K562 (cell line): ENCODE results near the gene ACACB. TPM values are rescaled to one million over a fixed set of nuclear protein-coding genes. Genes with fewer than 3 reads are reported as not detected.
A peak's percentile ranks its signal among the peaks of the same experiment; 100 is the strongest.

ENCODE experiments used
- ATAC-seq: fragments of 200-7000 bp; cut with Tn5 transposase; 3 replicates; pipeline ENCODE4 v1.9.1; 2020; ENCODE audit warnings: moderate library complexity
- BruUV-seq: library from RNA; stranded (reverse); fragments of 400-500 nt; replicated peaks from 2 replicates; lab custom pipeline; 2021; lab: Mats Ljungman, UMichigan
- CTCF ChIA-PET: fragments of 300-600 bp; formaldehyde crosslinking; extraction: SDS; loops from one replicate; lab custom pipeline; 2021; ENCODE audit warnings: low intra/inter-chr PET ratio; lab: Yijun Ruan, JAX
- POLR2A ChIA-PET: fragments of 300-600, 350-650 bp; sonication (Branson Sonifier 250); formaldehyde crosslinking; extraction: SDS; loops from one replicate; lab custom pipeline; 2021; ENCODE audit warnings: antibody characterized with exemption, inconsistent platforms; lab: Yijun Ruan, JAX
- DNase-seq, 4 experiments: peaks; one replicate each; pipeline versions ENCODE4 v3.0.0 to v3.0.0-alpha.2; 2011 to 2018; ENCODE audit warnings: low spot score in 3 of 4, mixed read lengths in 3 of 4; ENCODE audit errors: extremely low read depth in 1 of 4
- FAIRE-seq: peaks from 2 replicates; lab custom pipeline; 2011; peaks lifted over from hg19 to GRCh38; lab: Jason Lieb, UNC
- H2AFZ ChIP-seq: 2 replicates; pipeline ENCODE4 v1.6.0; 2011; ENCODE audit warnings: low read depth, low read length, control low read depth, inconsistent platforms
- H3K27ac ChIP-seq: fragments of 200-600 bp; 3 replicates; pipeline ENCODE4 v1.8.0; 2011; ENCODE audit warnings: low read depth, mild to moderate bottlenecking, control low read depth, inconsistent platforms, low read length, moderate library complexity, mixed read lengths; ENCODE audit errors: extremely low read depth
- H3K27me3 ChIP-seq, 2 experiments: fragments of 300-600 bp in 1 of 2; 2 replicates in 1 of 2; 3 replicates in 1 of 2; pipeline versions ENCODE4 v1.6.0 to v1.8.0; 2011; ENCODE audit warnings: inconsistent platforms in 2 of 2, low read length in 2 of 2, mild to moderate bottlenecking in 1 of 2, mixed read lengths in 1 of 2, moderate library complexity in 1 of 2; ENCODE audit not compliant: control insufficient read depth in 2 of 2, insufficient read depth in 2 of 2
- H3K36me3 ChIP-seq: fragments of 300-600 bp; 3 replicates; pipeline ENCODE4 v1.8.0; 2011; ENCODE audit warnings: mild to moderate bottlenecking, low read length, inconsistent platforms; ENCODE audit not compliant: control insufficient read depth, insufficient read depth
- H3K4me1 ChIP-seq, 2 experiments: fragments of 200-600 bp in 1 of 2; replicated peaks in 1 of 2; 2 replicates in 1 of 2; 3 replicates in 1 of 2; pipeline versions ENCODE4 v1.5.1 to v1.8.0; 2011; ENCODE audit warnings: inconsistent platforms in 2 of 2, low read length in 2 of 2, mild to moderate bottlenecking in 1 of 2, mixed read lengths in 1 of 2, moderate library complexity in 1 of 2; ENCODE audit not compliant: control insufficient read depth in 2 of 2, insufficient read depth in 2 of 2
- H3K4me2 ChIP-seq: 2 replicates; pipeline ENCODE4 v1.6.1; 2011; ENCODE audit warnings: low read length, control low read depth, inconsistent platforms, mixed read lengths; ENCODE audit not compliant: insufficient read depth
- H3K4me3 ChIP-seq: fragments of 200-600 bp; sonication (generic), shearing (Covaris generic); 2 replicates; pipeline ENCODE4 v1.5.1; 2016; ENCODE audit warnings: control low read depth, inconsistent platforms
- H3K79me2 ChIP-seq: fragments of 200-600 bp; 3 replicates; pipeline ENCODE4 v1.8.0; 2011; ENCODE audit warnings: low read length, inconsistent platforms; ENCODE audit not compliant: control insufficient read depth, insufficient read depth
- H3K9ac ChIP-seq, 2 experiments: 2 replicates each; pipeline versions ENCODE4 v1.6.0 to v1.6.1; 2011; ENCODE audit warnings: low read depth in 2 of 2, low read length in 2 of 2, control low read depth in 1 of 2, inconsistent platforms in 1 of 2, mild to moderate bottlenecking in 1 of 2, mixed read lengths in 1 of 2; ENCODE audit not compliant: insufficient read depth in 1 of 2
- H3K9me1 ChIP-seq: one replicate; pipeline ENCODE4 v1.6.0; 2011; ENCODE audit warnings: inconsistent platforms, mild to moderate bottlenecking, low read length, moderate library complexity; ENCODE audit not compliant: control insufficient read depth, insufficient read depth
- H3K9me3 ChIP-seq: replicated peaks from 2 replicates; pipeline ENCODE4 v1.5.1; 2011; ENCODE audit warnings: low read depth, low read length, inconsistent platforms; ENCODE audit not compliant: control insufficient read depth, insufficient read depth
- H4K20me1 ChIP-seq: replicated peaks from 2 replicates; pipeline ENCODE4 v1.6.1; 2011; ENCODE audit warnings: low read length, inconsistent platforms, mixed read lengths; ENCODE audit not compliant: control insufficient read depth, insufficient read depth
- ADNP ChIP-seq: fragments of 200-800 bp; sonication (Bioruptor generic); IDR thresholded peaks from 2 replicates; pipeline ENCODE4 v1.6.1; 2016; ENCODE audit warnings: missing genetic modification characterization, missing compliant biosample characterization
- BCOR ChIP-seq: fragments of 450-650 bp; IDR thresholded peaks from 2 replicates; pipeline ENCODE4 v1.6.1; 2016
- FOXP4 ChIP-seq: sonication (generic); formaldehyde crosslinking; IDR thresholded peaks from 2 replicates; pipeline ENCODE4 v1.8.0; 2022; ENCODE audit warnings: mild to moderate bottlenecking, missing genetic modification reagents, borderline replicate concordance
- KHSRP ChIP-seq: fragments of 450-650 bp; IDR thresholded peaks from 2 replicates; pipeline ENCODE4 v1.6.1; 2017
- PRDM10 ChIP-seq: fragments of 450-650 bp; IDR thresholded peaks from 2 replicates; pipeline ENCODE4 v1.6.1; 2018; ENCODE audit not compliant: partially characterized antibody
- RBM25 ChIP-seq: fragments of 200-400 bp; formaldehyde crosslinking; IDR thresholded peaks from 2 replicates; pipeline ENCODE4 v1.6.1; 2018; ENCODE audit warnings: low read length, low read depth, moderate library complexity; ENCODE audit not compliant: severe bottlenecking
- SREBF1 ChIP-seq: fragments of 150-350 bp; IDR thresholded peaks from 2 replicates; pipeline ENCODE4 v1.6.1; 2014; ENCODE audit warnings: antibody characterized with exemption, low read depth, low read length, borderline replicate concordance
- THRB ChIP-seq: fragments of 450-650 bp; formaldehyde crosslinking; conservative IDR thresholded peaks from 2 replicates; pipeline ENCODE4 v1.4.0; 2022; ENCODE audit warnings: mild to moderate bottlenecking, missing genetic modification characterization
- WGBS: fragments of 100-300 bp; shearing (Covaris generic); methylation state at CpG from one replicate; pipeline ENCODE4 v1.1.6; 2016; ENCODE audit warnings: low coverage, mixed read lengths; ENCODE audit not compliant: insufficient coverage; ENCODE audit errors: missing lambda C conversion rate; 5-methylcytosine and 5-hydroxymethylcytosine counted together
- in situ Hi-C: fragments of 300-500 bp; cut with MboI; formaldehyde crosslinking; loops from 4 replicates; pipeline ENCODE4 v1.15.0; 2018; ENCODE audit warnings: inconsistent platforms, mixed read lengths
- intact Hi-C: fragments of 100-400 bp; cut with micrococcal nuclease; formaldehyde crosslinking; loops from 2 replicates; pipeline ENCODE4 v1.14.2; 2022
- polyA plus RNA-seq, 8 experiments: library from polyadenylated mRNA; depleted of rRNA in 4 of 8; stranded (reverse) in 5 of 8; unstranded in 3 of 8; fragments of >200 nt; fragmentation: Nextera tagmentation in 2 of 8; fragmentation: Illumina TruSeq in 1 of 8; extraction: Ambion mirVana in 2 of 8; extraction: Trizol in 1 of 8; gene quantifications; 2 replicates each; pipeline versions ENCODE4 v1.2.1 to v1.2.3, GENCODE V29; 2011 to 2014; ENCODE audit warnings: inconsistent platforms in 1 of 8, missing spikeins in 1 of 8
- total RNA-seq, 7 experiments: library from RNA; depleted of rRNA in 6 of 7; stranded (reverse); fragments of >200 nt in 6 of 7; fragmentation: Illumina TruSeq in 2 of 7; extraction: Trizol in 2 of 7; gene quantifications; 2 replicates each; pipeline versions ENCODE4 v1.2.1 to v1.2.3, GENCODE V29; 2011 to 2021; ENCODE audit warnings: low replicate concordance in 1 of 7

ACACB gene
- total and polyA plus RNA-seq, 9 of the 15 experiments (the other 6 are each of a cell fraction or from before 2014, with no cell fraction given) = 0.10 to 2.5 (median 0.83) TPM

DNA sequence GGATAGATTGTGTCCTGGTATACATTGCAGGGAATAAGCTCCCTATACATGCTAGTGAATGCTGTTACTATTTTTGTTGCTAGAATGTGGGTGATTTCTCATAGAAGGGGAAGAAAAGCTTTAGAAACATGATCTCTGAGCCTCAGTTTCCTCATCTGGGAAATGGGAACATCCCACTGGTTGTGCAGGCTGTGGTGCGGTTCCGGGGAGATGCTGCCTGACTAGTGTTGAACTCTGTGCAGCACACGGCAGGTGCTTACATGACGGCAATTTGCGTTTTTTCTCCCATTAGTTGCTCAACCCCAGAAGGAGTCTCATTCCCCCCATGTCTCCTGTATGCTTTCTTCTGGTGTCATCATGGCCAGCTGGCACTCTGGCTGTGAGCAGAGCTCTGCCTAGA is 159.8 kb downstream of the ACACB start:
- ChIA-PET POLR2A (no interaction called here), CTCF (no interaction called here)
- intact Hi-C loops (no loop called here), in situ Hi-C loops (no loop called here)
- Histone ChIP-seq H3K27me3 (peaks cover 13 to 59% of the 10 kb centered on the region in 2 experiments; a peak in 4 of 5 replicates), H3K4me2 (no peak overlapping the region), H4K20me1 (no peaks in the 10 kb centered on the region), H3K9ac (no peak overlapping the region), H3K4me3 (no peak overlapping the region), H3K79me2 (no peaks in the 10 kb centered on the region), H2AFZ (no peak overlapping the region), H3K9me1 (no peaks in the 10 kb centered on the region), H3K27ac (no peak overlapping the region), H3K9me3 (no peaks in the 10 kb centered on the region), H3K36me3 (no peaks in the 10 kb centered on the region), H3K4me1 (no peaks in the 10 kb centered on the region)
- TF ChIP-seq RBM25 (peak; percentile 72), KHSRP (no peak)
- FAIRE-seq = no peak
- WGBS = 0% methylated on average over 5 of the region's 5 CpGs
- DNase-seq = no peak
- BruUV-seq = no TSS peak
- ATAC-seq = no peak

DNA sequence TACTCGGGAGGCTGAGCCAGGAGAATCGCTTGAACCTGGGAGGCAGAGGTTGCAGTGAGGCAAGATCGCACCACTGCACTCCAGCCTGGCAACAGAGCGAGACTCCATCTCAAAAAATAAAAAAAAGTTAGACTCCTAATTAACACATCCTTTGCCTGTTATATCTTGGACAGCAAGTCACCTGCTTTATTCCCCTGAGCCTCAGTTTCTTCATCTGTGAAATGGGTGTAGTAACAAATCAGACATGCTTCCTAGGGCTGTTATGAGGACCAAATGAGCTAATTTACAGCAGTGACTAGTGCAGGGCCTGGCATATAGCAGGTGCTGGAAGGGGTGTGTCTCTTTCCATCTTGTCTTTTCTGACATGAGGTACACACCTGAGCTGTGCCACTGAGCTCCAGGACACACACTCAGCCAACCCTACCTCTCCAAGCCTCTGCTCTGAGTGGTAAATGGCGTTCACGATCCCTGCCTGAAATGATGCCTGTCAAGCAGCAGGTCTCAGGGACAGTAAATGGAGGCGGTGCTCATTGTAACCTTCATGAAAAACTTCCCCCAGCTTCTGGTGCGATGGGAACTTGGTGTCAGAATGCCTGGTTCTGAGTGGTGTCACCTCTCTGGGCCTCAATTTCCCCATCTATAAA is 161.0 kb downstream of the ACACB start:
- H3K4me3 ChIP-seq = no peak overlapping the region
- no peaks in the 10 kb centered on the region for H3K9me1 ChIP-seq
- no peak overlapping the region for H3K4me2 ChIP-seq
- FAIRE-seq (no peak), ATAC-seq (no peak), DNase-seq (no peak)
- H3K9me3 ChIP-seq = no peaks in the 10 kb centered on the region
- 4% methylated on average over 8 of the region's 8 CpGs for WGBS
- H3K9ac ChIP-seq = no peak overlapping the region
- in situ Hi-C loops (no loop called here), intact Hi-C loops (no loop called here)
- CTCF ChIA-PET = no interaction called here
- H3K27me3 ChIP-seq = peaks cover 15 to 61% of the 10 kb centered on the region in 2 experiments; a peak in 4 of 5 replicates
- no peaks in the 10 kb centered on the region for H3K36me3 ChIP-seq
- BruUV-seq = no TSS peak
- H3K4me1 ChIP-seq = peaks cover 0 to 4% of the 10 kb centered on the region in 2 experiments; a peak in 2 of 5 replicates
- H2AFZ ChIP-seq = no peak overlapping the region
- no peaks in the 10 kb centered on the region for H3K79me2 ChIP-seq
- H3K27ac ChIP-seq = no peak overlapping the region
- POLR2A ChIA-PET = no interaction called here
- no peaks in the 10 kb centered on the region for H4K20me1 ChIP-seq
- TF ChIP-seq THRB (CRISPR knock-in tag) = no peak
- TF ChIP-seq PRDM10 = no peak
- peak; percentile 72; the same call in 1 of the 2 replicates for TF ChIP-seq BCOR
- no peak for TF ChIP-seq SREBF1
- no peak for TF ChIP-seq FOXP4 (CRISPR knock-in tag)
- TF ChIP-seq ADNP (tag) = peak; percentile 19; the same call in 1 of the 2 replicates
